HCT116 (cell line): ENCODE data around the gene SLC39A1. TPM values are rescaled to one million over a fixed set of nuclear protein-coding genes. Genes with fewer than 3 reads are reported as not detected.

Source experiments
- ATAC-seq: fragments of 200-7000 bp; cut with Tn5 transposase; 2 replicates; pipeline ENCODE4 v1.9.1; 2020; ENCODE audit warnings: mild to moderate bottlenecking, moderate library complexity
- BruUV-seq: library from RNA; stranded (reverse); fragments of 400-500 nt; replicated peaks from 2 replicates; lab custom pipeline; 2021; lab: Mats Ljungman, UMichigan
- CTCF ChIA-PET: fragments of 300-600 bp; sonication (Branson Sonifier 250); formaldehyde crosslinking; loops from one replicate; lab custom pipeline; 2021; ENCODE audit warnings: antibody characterized with exemption; lab: Charles Lee
- POLR2A ChIA-PET: fragments of 300-600, 350-600 bp; sonication (Branson Sonifier 250); formaldehyde crosslinking; loops from one replicate; lab custom pipeline; 2021; ENCODE audit warnings: antibody characterized with exemption; lab: Charles Lee
- RAD21 ChIA-PET, 2 experiments: fragments of 300-600 bp; sonication (Branson Sonifier 250); formaldehyde crosslinking; loops; one replicate each; lab custom pipeline; 2023; ENCODE audit warnings: low total read pairs in 2 of 2; ENCODE audit not compliant: uncharacterized antibody in 2 of 2, unreplicated experiment in 2 of 2, low non-redundant PET in 1 of 2; lab: Charles Lee
- DNase-seq: peaks from one replicate; pipeline ENCODE4 v3.0.0-alpha.2; 2010; ENCODE audit warnings: low read depth, low spot score
- H2AFZ ChIP-seq: fragments of 200-600 bp; shearing (Covaris generic), sonication (generic); 2 replicates; pipeline ENCODE4 v1.6.1; 2017; ENCODE audit warnings: low read depth, mixed run types, mixed read lengths, antibody characterized with exemption, low read length; ENCODE audit not compliant: poor library complexity, severe bottlenecking
- H3K27ac ChIP-seq: 2 replicates; pipeline ENCODE4 v1.5.1; 2012; ENCODE audit warnings: low read depth, low read length
- H3K27me3 ChIP-seq: fragments of 200-600 bp; sonication (generic); 2 replicates; pipeline ENCODE4 v1.6.1; 2016; ENCODE audit warnings: mixed run types, low read length, mixed read lengths; ENCODE audit not compliant: insufficient read depth
- H3K36me3 ChIP-seq, 2 experiments: fragments of 200-500 bp in 1 of 2; fragments of 200-600 bp in 1 of 2; sonication (Bioruptor generic) in 1 of 2; sonication (generic) in 1 of 2; 2 replicates each; pipeline versions ENCODE4 v1.5.1 to v1.6.1; 2014 to 2016; ENCODE audit warnings: low read length in 2 of 2, inconsistent platforms in 1 of 2, mixed read lengths in 1 of 2, mixed run types in 1 of 2; ENCODE audit not compliant: insufficient read depth in 2 of 2, control insufficient read depth in 1 of 2
- H3K4me1 ChIP-seq, 2 experiments: fragments of 200-600 bp in 1 of 2; sonication (generic) in 1 of 2; 2 replicates each; pipeline versions ENCODE4 v1.5.1 to v1.6.1; 2012 to 2017; ENCODE audit warnings: low read length in 2 of 2, inconsistent platforms in 1 of 2, mild to moderate bottlenecking in 1 of 2, mixed read lengths in 1 of 2, mixed run types in 1 of 2, moderate library complexity in 1 of 2; ENCODE audit not compliant: insufficient read depth in 2 of 2, control insufficient read depth in 1 of 2
- H3K4me2 ChIP-seq: fragments of 200-600 bp; sonication (generic); 2 replicates; pipeline ENCODE4 v1.6.1; 2017; ENCODE audit warnings: mixed run types, low read length, mixed read lengths
- H3K4me3 ChIP-seq, 2 experiments: fragments of 200-600 bp in 1 of 2; sonication (generic) in 1 of 2; replicated peaks in 1 of 2; 2 replicates each; pipeline ENCODE4 v1.5.1; 2011 to 2016; ENCODE audit warnings: low read length in 2 of 2, control low read depth in 1 of 2, low read depth in 1 of 2, mild to moderate bottlenecking in 1 of 2, mixed read lengths in 1 of 2, mixed run types in 1 of 2
- H3K79me2 ChIP-seq: fragments of 200-600 bp; sonication (generic); 2 replicates; pipeline ENCODE4 v1.6.1; 2017; ENCODE audit warnings: mild to moderate bottlenecking, mixed run types, low read length, moderate library complexity, mixed read lengths; ENCODE audit not compliant: insufficient read depth
- H3K9ac ChIP-seq: fragments of 200-600 bp; sonication (generic); 2 replicates; pipeline ENCODE4 v1.6.1; 2016; ENCODE audit warnings: low read length, mixed read lengths
- H3K9me2 ChIP-seq: fragments of 200-600 bp; sonication (generic), shearing (Covaris generic); 2 replicates; pipeline ENCODE4 v1.6.1; 2017; ENCODE audit warnings: mixed run types, mild to moderate bottlenecking, moderate library complexity; ENCODE audit not compliant: insufficient read depth
- H3K9me3 ChIP-seq, 2 experiments: fragments of 200-500 bp in 1 of 2; fragments of 200-600 bp in 1 of 2; sonication (Bioruptor generic) in 1 of 2; sonication (generic) in 1 of 2; 2 replicates each; pipeline ENCODE4 v1.6.1; 2014 to 2017; ENCODE audit warnings: low read length in 2 of 2, mixed read lengths in 2 of 2, inconsistent platforms in 1 of 2, low read depth in 1 of 2, mild to moderate bottlenecking in 1 of 2, mixed run types in 1 of 2, moderate library complexity in 1 of 2; ENCODE audit not compliant: control insufficient read depth in 1 of 2, insufficient read depth in 1 of 2
- H4K20me1 ChIP-seq: fragments of 200-600 bp; sonication (generic), shearing (Covaris generic); 2 replicates; pipeline ENCODE4 v1.6.1; 2017; ENCODE audit warnings: mixed run types, mild to moderate bottlenecking, moderate library complexity; ENCODE audit not compliant: insufficient read depth
- ATF3 ChIP-seq: IDR thresholded peaks from 2 replicates; pipeline ENCODE4 v1.6.1; 2012
- CBX3 ChIP-seq: IDR thresholded peaks from 2 replicates; pipeline ENCODE4 v1.6.1; 2012; ENCODE audit warnings: low read depth
- CTCF ChIP-seq, 3 experiments: fragments of 200-600 bp in 1 of 3; sonication (generic) in 1 of 3; IDR thresholded peaks in 2 of 3; conservative IDR thresholded peaks in 1 of 3; 2 replicates each; pipeline ENCODE4 v1.5.1; 2012 to 2017; ENCODE audit warnings: low read depth in 2 of 3, low read length in 2 of 3, antibody characterized with exemption in 1 of 3, borderline replicate concordance in 1 of 3, control low read depth in 1 of 3, mild to moderate bottlenecking in 1 of 3, mixed read lengths in 1 of 3, mixed run types in 1 of 3, moderate library complexity in 1 of 3; ENCODE audit not compliant: insufficient read depth in 1 of 3
- FOSL1 ChIP-seq: IDR thresholded peaks from 2 replicates; pipeline ENCODE4 v1.6.1; 2012; ENCODE audit warnings: low read depth
- POLR2A ChIP-seq: IDR thresholded peaks from 2 replicates; pipeline ENCODE4 v1.7.0; 2011; ENCODE audit warnings: borderline replicate concordance; ENCODE audit not compliant: insufficient read depth, insufficient read length; ENCODE audit errors: extremely low read depth
- RAD21 ChIP-seq: IDR thresholded peaks from 2 replicates; pipeline ENCODE4 v1.6.1; 2012; ENCODE audit warnings: low read depth, mild to moderate bottlenecking
- SIN3A ChIP-seq: IDR thresholded peaks from 2 replicates; pipeline ENCODE4 v1.6.1; 2012; ENCODE audit warnings: low read depth
- TCF7L2 ChIP-seq: IDR thresholded peaks from 2 replicates; pipeline ENCODE4 v1.7.0; 2011; ENCODE audit warnings: borderline replicate concordance, inconsistent platforms; ENCODE audit not compliant: insufficient read depth, insufficient read length; ENCODE audit errors: extremely low read depth
- YY1 ChIP-seq: IDR thresholded peaks from 2 replicates; pipeline ENCODE4 v1.6.1; 2011; ENCODE audit warnings: low read length, low read depth, moderate library complexity, mild to moderate bottlenecking; ENCODE audit not compliant: insufficient replicate concordance; ENCODE audit errors: extremely low read depth
- intact Hi-C: fragments of 100-400 bp; cut with micrococcal nuclease; formaldehyde crosslinking; loops from 2 replicates; pipeline ENCODE4 v1.10.0; 2022
- total RNA-seq: library from RNA; stranded (reverse); gene quantifications from one replicate; pipeline ENCODE4 v1.2.1, GENCODE V29; 2021; ENCODE audit not compliant: unreplicated experiment

The SLC39A1 gene
- total RNA-seq, 1 experiment from 2014 or later: 51.5 TPM

GRCh38 chr1:153954826-153955225, 8.5 kb downstream of the SLC39A1 start (continued):
- TF ChIP-seq YY1 (no peak), FOSL1 (no peak), POLR2A (no peak), RAD21 (no peak)

GRCh38 chr1:153953859-153954365, 9.4 kb downstream of the SLC39A1 start:
- ChIA-PET CTCF (no interaction called here), RAD21 (no interaction called here), POLR2A (no interaction called here)
- Histone ChIP-seq H2AFZ (no peak overlapping the region), H4K20me1 (no peaks in the 10 kb centered on the region), H3K9ac (no peak overlapping the region), H3K27me3 (no peaks in the 10 kb centered on the region), H3K9me2 (no peaks in the 10 kb centered on the region), H3K4me2 (no peak overlapping the region), H3K4me1 (peaks cover 1 to 14% of the 10 kb centered on the region in 2 experiments; a peak in 2 of 4 replicates), H3K79me2 (peaks cover 49% of the 10 kb centered on the region), H3K36me3 (peaks cover 19 to 22% of the 10 kb centered on the region in 2 experiments; a peak in 3 of 4 replicates), H3K9me3 (no peaks in the 10 kb centered on the region), H3K27ac (no peak overlapping the region), H3K4me3 (no peak overlapping the region)
- BruUV-seq: no TSS peak
- no peak for TF ChIP-seq CBX3
- no peak for TF ChIP-seq SIN3A
- no peak for TF ChIP-seq CTCF (IDR thresholded peaks at IDR 0.05 in 2 of 3, conservative IDR thresholded peaks at IDR 0.05 in 1 of 3; ENCODE audit: borderline replicate concordance in 1 of 3, insufficient read depth in 1 of 3, low read depth in 2 of 3, low read length in 2 of 3)
- TF ChIP-seq ATF3: no peak
- TF ChIP-seq TCF7L2: no peak
- no peak for ATAC-seq
- intact Hi-C loops: no loop called here
- no peak for DNase-seq
